B cell (primary cell): ENCODE results near the gene FAM110C. TPM values are rescaled to one million over a fixed set of nuclear protein-coding genes. Genes with fewer than 3 reads are reported as not detected.

Experiments used
- ATAC-seq: fragments of 200-7000 bp; cut with Tn5 transposase; one replicate; pipeline ENCODE4 v1.10.0; 2021; ENCODE audit warnings: low read depth, mild to moderate bottlenecking, moderate number of reproducible peaks, moderate library complexity
- CTCF ChIA-PET: fragments of 350-600 bp; sonication (Branson Sonifier 250); formaldehyde crosslinking; loops from one replicate; lab custom pipeline; 2021; ENCODE audit warnings: antibody characterized with exemption, inconsistent platforms; lab: Charles Lee
- POLR2A ChIA-PET: fragments of 350-600 bp; sonication (Branson Sonifier 250); formaldehyde crosslinking; loops from one replicate; lab custom pipeline; 2021; ENCODE audit warnings: antibody characterized with exemption; lab: Charles Lee
- DNase-seq: peaks from one replicate; pipeline ENCODE4 v3.0.0; 2013
- H2AFZ ChIP-seq: 2 replicates; pipeline ENCODE4 v1.6.1; 2012; ENCODE audit warnings: mild to moderate bottlenecking, low read depth, low read length; ENCODE audit not compliant: insufficient read depth, poor library complexity, severe bottlenecking
- H3K27ac ChIP-seq, 2 donors: 1 replicate in 1 of 2; 2 replicates in 1 of 2; pipeline ENCODE4 v1.5.1; 2012 to 2013; ENCODE audit warnings: low read length in 2 of 2, mild to moderate bottlenecking in 2 of 2, moderate library complexity in 1 of 2
- H3K27me3 ChIP-seq, 4 experiments: fragments of 200-600 bp in 1 of 4; sonication (generic) in 1 of 4; replicated peaks in 1 of 4; 1 replicate in 2 of 4; 2 replicates in 2 of 4; pipeline versions ENCODE4 v1.6.1 to v1.7.0; 2013 to 2016; ENCODE audit warnings: low read length in 3 of 4, mild to moderate bottlenecking in 2 of 4, mixed read lengths in 1 of 4, moderate library complexity in 1 of 4; ENCODE audit not compliant: insufficient read depth in 4 of 4, control insufficient read depth in 3 of 4; ENCODE audit errors: control extremely low read depth in 1 of 4
- H3K36me3 ChIP-seq, 2 experiments: replicated peaks in 1 of 2; 1 replicate in 1 of 2; 2 replicates in 1 of 2; pipeline versions ENCODE4 v1.6.1 to v1.7.1; 2013; ENCODE audit warnings: low read length in 1 of 2; ENCODE audit not compliant: insufficient read depth in 2 of 2, control insufficient read depth in 1 of 2; ENCODE audit errors: control extremely low read depth in 1 of 2, extremely low read depth in 1 of 2
- H3K4me1 ChIP-seq, 2 donors: fragments of 200-600 bp in 1 of 2; sonication (generic) in 1 of 2; 1 replicate in 1 of 2; 2 replicates in 1 of 2; pipeline versions ENCODE4 v1.5.1 to v1.6.1; 2013 to 2017; ENCODE audit warnings: low read length in 2 of 2; ENCODE audit not compliant: control insufficient read depth in 2 of 2, insufficient read depth in 2 of 2
- H3K4me2 ChIP-seq: replicated peaks from 2 replicates; pipeline ENCODE3; 2012; ENCODE audit warnings: mild to moderate bottlenecking, low read depth, low read length; ENCODE audit not compliant: poor library complexity, severe bottlenecking
- H3K4me3 ChIP-seq, 5 experiments: fragments of 200-600 bp in 1 of 5; sonication (generic) in 1 of 5; 1 replicate in 3 of 5; 2 replicates in 2 of 5; pipeline versions ENCODE4 v1.5.1 to v1.7.0; 2011 to 2016; ENCODE audit warnings: low read length in 4 of 5, mild to moderate bottlenecking in 4 of 5, low read depth in 2 of 5, control low read depth in 1 of 5, moderate library complexity in 1 of 5; ENCODE audit not compliant: insufficient read depth in 1 of 5; ENCODE audit errors: control extremely low read depth in 1 of 5, extremely low read depth in 1 of 5
- H3K79me2 ChIP-seq: fragments of 200-600 bp; sonication (generic); one replicate; pipeline ENCODE4 v1.6.0; 2016; ENCODE audit warnings: low read length; ENCODE audit not compliant: control insufficient read depth, insufficient read depth
- H3K9ac ChIP-seq: fragments of 200-600 bp; sonication (generic); 2 replicates; pipeline ENCODE4 v1.6.1; 2017; ENCODE audit warnings: mild to moderate bottlenecking, low read length, moderate library complexity
- H3K9me3 ChIP-seq, 3 donors: one replicate each; pipeline versions ENCODE4 v1.6.1 to v1.7.1; 2013; ENCODE audit warnings: low read length in 2 of 3; ENCODE audit not compliant: control insufficient read depth in 2 of 3, insufficient read depth in 1 of 3; ENCODE audit errors: control extremely low read depth in 1 of 3
- H4K20me1 ChIP-seq: 2 replicates; pipeline ENCODE4 v1.6.0; 2012; ENCODE audit warnings: mild to moderate bottlenecking, low read length; ENCODE audit not compliant: insufficient read depth, control insufficient read depth, poor library complexity, severe bottlenecking
- H3K27ac Mint-ChIP-seq: one replicate; pipeline ENCODE4 v1.8.0; 2021; ENCODE audit warnings: mixed read lengths
- H3K27me3 Mint-ChIP-seq: one replicate; pipeline ENCODE4 v1.8.0; 2021; ENCODE audit warnings: mixed read lengths
- H3K4me1 Mint-ChIP-seq: one replicate; pipeline ENCODE4 v1.8.0; 2021; ENCODE audit warnings: mixed read lengths
- H3K4me3 Mint-ChIP-seq: one replicate; pipeline ENCODE4 v1.8.0; 2021; ENCODE audit warnings: mixed read lengths
- H3K9me3 Mint-ChIP-seq: one replicate; pipeline ENCODE4 v1.8.0; 2022; ENCODE audit warnings: mixed read lengths; ENCODE audit not compliant: insufficient read depth
- CTCF ChIP-seq: fragments of 200-600 bp; IDR thresholded peaks from one replicate; pipeline ENCODE4 v1.8.0; 2022; ENCODE audit warnings: antibody characterized with exemption, mild to moderate bottlenecking
- EZH2 ChIP-seq: IDR thresholded peaks from 2 replicates; pipeline ENCODE4 v1.6.1; 2012; ENCODE audit warnings: borderline replicate concordance, low read depth, mild to moderate bottlenecking, moderate library complexity, low read length; ENCODE audit not compliant: insufficient read depth, poor library complexity, severe bottlenecking
- WGBS: methylation state at CpG from one replicate; pipeline ENCODE4 v1.1.5; 2013; ENCODE audit warnings: missing lambda C conversion rate; ENCODE audit not compliant: insufficient coverage; 5-methylcytosine and 5-hydroxymethylcytosine counted together
- intact Hi-C: fragments of 100-400 bp; cut with micrococcal nuclease; formaldehyde crosslinking; loops from one replicate; pipeline ENCODE4 v1.10.0; 2022
- polyA plus RNA-seq: library from polyadenylated mRNA; depleted of rRNA; stranded (reverse); fragments of >200 nt; gene quantifications from 2 replicates; pipeline ENCODE4 v1.2.3, GENCODE V29; 2012
- total RNA-seq, 2 donors: library from RNA; stranded (reverse); fragments of 120-200 nt in 1 of 2; gene quantifications; 1 replicate in 1 of 2; 2 replicates in 1 of 2; pipeline versions ENCODE4 v1.2.3 to v1.2.4, GENCODE V29; 2013 to 2022

Gene FAM110C
- total and polyA plus RNA-seq, 2 donors (not counting 1 experiment from before 2014, with no cell fraction given) = not detected

- H3K4me1 ChIP-seq = peaks cover 5% of the 10 kb centered on the region in 2 donors
- no peak for ATAC-seq
- H2AFZ ChIP-seq = no peak overlapping the region
- CTCF ChIA-PET = no interaction called here
- intact Hi-C loops = no loop called here
- 60% methylated on average over 2 of the region's 4 CpGs for WGBS
- no peak overlapping the region for H3K4me2 ChIP-seq
- Mint-ChIP-seq H3K4me1 (peaks cover 1% of the 10 kb centered on the region), H3K27ac (no peak overlapping the region), H3K4me3 (no peak overlapping the region), H3K9me3 (no peaks in the 10 kb centered on the region), H3K27me3 (peaks cover 41% of the 10 kb centered on the region)
- no peaks in the 10 kb centered on the region for H3K9me3 ChIP-seq
- no peaks in the 10 kb centered on the region for H4K20me1 ChIP-seq
- DNase-seq = no peak
- H3K27me3 ChIP-seq = peaks cover 0 to 12% (median 10%) of the 10 kb centered on the region in 4 experiments
- no peaks in the 10 kb centered on the region for H3K36me3 ChIP-seq
- POLR2A ChIA-PET = no interaction called here
- H3K4me3 ChIP-seq = no peak overlapping the region
- TF ChIP-seq CTCF (no peak), EZH2 (no peak)
- no peaks in the 10 kb centered on the region for H3K79me2 ChIP-seq
- H3K9ac ChIP-seq = no peak overlapping the region
- H3K27ac ChIP-seq = no peak overlapping the region
Observed at GRCh38 chr2:40465-40864, 5.8 kb downstream of the FAM110C start.

- Histone ChIP-seq H3K79me2 (no peaks in the 10 kb centered on the region), H2AFZ (no peak overlapping the region), H4K20me1 (no peaks in the 10 kb centered on the region), H3K9ac (no peak overlapping the region), H3K4me3 (no peak overlapping the region), H3K9me3 (no peaks in the 10 kb centered on the region), H3K27me3 (no peaks in the 10 kb centered on the region), H3K4me1 (no peaks in the 10 kb centered on the region), H3K4me2 (no peak overlapping the region), H3K27ac (no peak overlapping the region), H3K36me3 (no peaks in the 10 kb centered on the region)
- Mint-ChIP-seq H3K4me1 (peaks cover 2% of the 10 kb centered on the region), H3K27ac (no peak overlapping the region), H3K27me3 (peaks cover 20% of the 10 kb centered on the region), H3K4me3 (no peak overlapping the region), H3K9me3 (no peaks in the 10 kb centered on the region)
- ATAC-seq = no peak
- 100% methylated on average over 2 of the region's 6 CpGs for WGBS
- intact Hi-C loops = no loop called here
- ChIA-PET POLR2A (no interaction called here), CTCF (no interaction called here)
- no peak for DNase-seq
- TF ChIP-seq EZH2 = no peak
- no peak for TF ChIP-seq CTCF
Observed at GRCh38 chr2:38155-38554, 8.2 kb downstream of the FAM110C start.
